Kidney capillary endothelial cell (primary cell): ENCODE results near the gene TTC24.
A peak's percentile ranks its signal among the peaks of the same experiment; 100 is the strongest.
"Not testable (repeated sequence)": the region's sequence is repeated elsewhere in the genome, so short reads cannot be mapped to it uniquely, and the experiment has no call there.

ENCODE experiments used
- DNase-seq: peaks from one replicate; pipeline ENCODE4 v3.0.0-alpha.2; 2018; ENCODE audit warnings: low spot score

TTC24 gene

GRCh38 chr1:156587927-156588326 is 8.4 kb downstream of the TTC24 start:
- DNase-seq, result not testable (repeated sequence)

DNA sequence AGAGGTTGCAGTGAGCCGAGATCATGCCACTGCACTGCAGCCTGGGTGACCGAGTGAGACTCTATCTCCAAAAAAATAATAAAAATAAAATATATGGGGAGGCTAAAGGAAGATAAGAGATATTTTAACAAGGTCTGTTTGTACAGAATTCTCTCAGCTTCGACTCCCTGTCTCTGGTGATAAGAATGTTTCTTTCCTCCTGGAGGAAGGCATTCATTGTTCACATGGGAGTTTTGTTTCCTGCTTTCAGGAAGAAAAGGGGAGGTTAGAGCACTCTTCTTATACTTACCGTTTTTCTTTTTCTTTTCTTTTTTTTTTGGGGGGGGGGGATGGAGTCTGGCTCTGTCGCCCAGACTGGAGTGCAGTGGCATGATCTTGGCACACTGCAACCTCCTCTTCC is 10.0 kb downstream of the TTC24 start:
- DNase-seq, result no peak

- DNase-seq, result no peak
These were observed 11.0 kb downstream of the TTC24 start for GRCh38 chr1:156590326-156591180.

DNA sequence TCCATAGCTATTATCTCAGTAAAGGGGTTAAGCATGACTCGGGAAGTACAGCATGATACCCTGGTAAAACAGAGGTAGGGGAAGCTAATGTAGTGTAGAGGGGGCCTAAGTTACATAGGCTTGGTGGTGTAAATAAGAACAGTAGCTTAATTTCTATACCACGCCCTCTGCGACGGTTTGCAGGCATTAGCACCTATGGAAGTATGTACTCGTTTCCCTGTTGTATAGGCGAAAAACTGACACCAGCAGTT is 11.6 kb downstream of the TTC24 start:
- DNase-seq, result no peak

- DNase-seq, result peak; percentile 38
These were observed 12.1 kb downstream of the TTC24 start, which contains the start of gene NAXE for GRCh38 chr1:156591432-156592157. TSS of gene NAXE (plus strand) at chr1:156591776. CDS start at chr1:156591805, 29 bp downstream.

DNA sequence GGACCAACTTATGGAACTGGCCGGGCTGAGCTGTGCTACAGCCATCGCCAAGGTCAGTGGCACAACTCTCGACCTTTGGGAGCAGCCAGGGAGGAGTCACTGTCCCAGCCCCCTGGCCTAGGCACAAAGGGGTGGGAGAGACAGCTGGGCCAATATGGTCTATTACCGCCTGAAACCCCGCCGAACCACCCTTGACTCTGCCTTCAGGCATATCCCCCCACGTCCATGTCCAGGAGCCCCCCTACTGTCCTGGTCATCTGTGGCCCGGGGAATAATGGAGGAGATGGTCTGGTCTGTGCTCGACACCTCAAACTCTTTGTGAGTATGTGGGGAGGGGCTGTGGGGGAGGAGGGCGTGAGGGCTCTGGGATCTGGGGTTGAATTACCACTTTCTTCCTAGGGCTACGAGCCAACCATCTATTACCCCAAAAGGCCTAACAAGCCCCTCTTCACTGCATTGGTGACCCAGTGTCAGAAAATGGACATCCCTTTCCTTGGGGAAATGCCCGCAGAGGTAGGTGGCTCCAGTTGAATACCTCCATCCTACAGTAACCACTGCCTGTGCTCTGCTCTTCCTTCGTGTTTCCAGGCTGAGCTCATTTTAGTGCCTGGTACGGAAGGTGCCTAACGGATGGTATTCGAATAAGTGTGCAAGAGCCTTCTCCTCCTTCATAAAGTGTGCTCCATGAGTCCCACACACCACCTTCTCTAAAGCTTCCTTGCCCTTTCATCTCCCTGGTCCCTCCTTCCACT is 12.8 kb downstream of the TTC24 start:
- no peak for DNase-seq

GRCh38 chr1:156592910-156593660 is 13.6 kb downstream of the TTC24 start:
- DNase-seq, result no peak

DNA sequence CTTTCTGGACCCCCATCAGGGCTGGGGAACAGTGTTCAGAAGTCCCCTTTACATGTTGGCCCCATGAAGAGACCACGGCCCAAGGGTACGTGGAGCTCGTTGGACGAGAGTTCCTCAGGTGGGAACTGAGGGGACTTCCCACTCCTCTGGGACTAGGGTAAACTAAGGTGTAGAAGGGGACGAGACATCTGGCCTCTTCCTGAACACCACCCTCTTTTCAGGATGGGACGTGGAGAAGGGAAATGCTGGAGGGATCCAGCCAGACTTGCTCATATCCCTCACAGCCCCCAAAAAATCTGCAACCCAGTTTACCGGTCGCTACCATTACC is 14.1 kb downstream of the TTC24 start:
- DNase-seq, result no peak

DNA sequence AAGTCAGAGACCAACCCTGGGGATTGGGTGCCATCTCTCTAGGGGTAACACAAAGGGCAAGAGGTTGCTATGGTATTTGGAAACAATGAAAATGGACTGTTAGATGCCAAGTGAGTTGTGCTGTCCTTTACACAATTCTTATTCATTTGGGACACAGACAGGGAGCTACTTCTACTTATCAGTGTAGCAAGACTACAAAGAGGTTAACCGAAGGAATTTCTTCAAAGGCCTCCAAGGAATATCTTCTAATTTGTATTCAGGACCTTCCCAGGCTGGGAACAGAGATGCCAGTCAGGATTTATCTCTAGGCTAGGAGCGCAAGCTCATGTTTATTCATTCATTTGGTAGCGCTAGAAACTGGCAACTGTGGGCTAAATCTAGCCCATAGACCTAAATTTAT is 14.7 kb downstream of the TTC24 start:
- no peak for DNase-seq

GRCh38 chr1:156595016-156595415 is 15.5 kb downstream of the TTC24 start:
- no peak for DNase-seq

DNA sequence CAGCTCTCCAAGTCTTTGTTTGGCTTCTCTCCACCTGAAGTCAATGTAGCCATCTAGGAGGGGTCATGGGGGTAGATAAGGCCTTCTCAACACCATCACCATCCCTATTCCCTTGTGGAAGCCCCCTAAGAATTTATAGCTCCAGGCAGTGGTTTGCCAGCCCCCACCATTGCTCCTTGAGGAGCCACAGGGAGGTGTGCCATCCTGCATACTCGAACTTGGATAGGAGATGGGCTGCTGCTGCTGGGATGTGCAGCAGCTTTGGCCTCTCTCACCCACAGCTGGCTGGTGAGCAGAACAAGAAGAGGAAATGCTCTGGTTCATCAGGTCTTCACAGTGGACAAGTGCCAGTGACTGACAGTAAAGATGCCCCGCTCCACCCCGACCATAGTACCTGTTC is 16.9 kb downstream of the TTC24 start:
- no peak for DNase-seq

DNA sequence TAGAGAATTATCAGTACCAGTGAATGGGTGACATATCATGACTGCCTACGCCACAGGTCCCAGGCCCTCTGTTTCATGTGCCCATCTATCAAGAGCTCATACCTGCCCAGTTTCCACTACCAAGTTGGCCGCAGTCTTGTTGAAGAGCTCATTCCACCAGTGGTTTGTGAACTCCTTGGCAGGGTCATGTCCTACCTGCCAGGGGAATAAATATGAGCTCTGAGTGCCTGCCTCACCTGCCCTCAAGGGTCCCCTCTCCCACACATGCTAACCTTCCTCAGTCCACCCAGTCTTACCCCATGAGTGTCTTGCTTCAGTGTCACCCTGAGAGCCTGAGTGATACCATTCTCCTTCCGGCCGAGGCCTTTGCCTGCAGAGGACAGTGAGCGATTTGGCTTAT is 18.6 kb downstream of the TTC24 start:
- no peak for DNase-seq

- DNase-seq, result no peak
These were observed 19.4 kb downstream of the TTC24 start for GRCh38 chr1:156598731-156599432.

DNA sequence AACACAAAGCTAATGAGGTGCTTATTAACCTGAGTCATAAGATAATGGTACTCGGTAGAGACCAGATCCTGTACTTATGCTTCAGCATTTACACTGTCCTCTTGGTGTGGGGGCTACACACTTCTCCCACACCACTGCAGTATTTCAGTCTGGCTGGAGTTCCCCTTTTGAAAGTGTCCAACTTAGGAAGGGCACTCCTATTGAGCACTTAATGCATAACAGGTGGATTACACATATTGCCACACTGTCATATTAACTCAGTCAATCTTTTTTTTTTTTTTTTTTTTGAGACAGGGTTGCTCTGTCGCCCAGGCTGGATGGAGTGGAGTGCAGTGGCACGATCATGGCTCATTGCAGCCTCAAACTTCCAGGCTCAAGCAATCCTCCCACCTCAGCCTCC is 20.3 kb downstream of the TTC24 start:
- DNase-seq, result no peak

- no peak for DNase-seq
These were observed 21.2 kb downstream of the TTC24 start for GRCh38 chr1:156600733-156601121.

GRCh38 chr1:156601122-156601830 is 21.8 kb downstream of the TTC24 start, which contains the start of gene GPATCH4:
TSS of gene GPATCH4 (minus strand) at chr1:156601479.
- DNase-seq, result peak; percentile 87

- no peak for DNase-seq
These were observed 22.4 kb downstream of the TTC24 start for GRCh38 chr1:156601892-156602291.

GRCh38 chr1:156602557-156602993 is 23.1 kb downstream of the TTC24 start:
- no peak for DNase-seq

DNA sequence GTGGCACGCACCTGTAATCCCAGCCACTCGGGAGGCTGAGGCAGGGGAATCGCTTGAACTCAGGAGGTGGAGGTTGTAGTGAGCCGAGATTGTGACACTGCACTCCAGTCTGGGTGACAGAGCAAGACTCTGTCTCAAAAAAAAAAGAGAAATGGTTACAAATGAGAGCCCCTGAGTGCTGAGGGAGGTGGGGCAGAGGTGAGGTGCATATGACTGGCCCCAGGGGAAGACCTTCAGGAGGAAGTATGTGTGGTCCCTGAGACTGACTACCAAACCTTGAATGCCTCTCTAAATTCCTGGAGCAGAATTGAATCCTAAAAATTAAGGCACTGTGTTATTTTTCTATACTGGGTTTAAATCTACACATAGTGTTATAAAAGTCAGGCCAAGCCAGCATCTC is 27.8 kb downstream of the TTC24 start:
- DNase-seq, result not testable (repeated sequence)

GRCh38 chr1:156608036-156608674 is 28.6 kb downstream of the TTC24 start:
- DNase-seq, result peak; percentile 74
